G401.6 (cell line): ENCODE data around the gene YIF1A.
A peak's percentile ranks its signal among the peaks of the same experiment; 100 is the strongest.

ENCODE experiments used
- FAIRE-seq: peaks from 2 replicates; lab custom pipeline; 2012; peaks lifted over from hg19 to GRCh38; lab: Jason Lieb, UNC

YIF1A gene

GRCh38 chr11:66288671-66289547 lies at the start of gene YIF1A:
TSS of gene YIF1A (minus strand) at chr11:66289143. CDS start at chr11:66288985, 158 bp downstream.
- FAIRE-seq = peak; percentile 99

- no peak for FAIRE-seq
Measured at GRCh38 chr11:66337103-66337899, 48.4 kb upstream of the YIF1A start.

GRCh38 chr11:66336234-66337102 lies 47.5 kb upstream of the YIF1A start, which contains the start of gene RIN1:
TSS of gene RIN1 (minus strand) at chr11:66336434. CDS start at chr11:66336402, 32 bp downstream.
- peak; percentile 59 for FAIRE-seq

GRCh38 chr11:66335531-66336233 lies 46.7 kb upstream of the YIF1A start:
- peak; percentile 57 for FAIRE-seq

- no peak for FAIRE-seq
Measured at GRCh38 chr11:66334605-66335442, 45.9 kb upstream of the YIF1A start.

- FAIRE-seq = no peak
Measured at GRCh38 chr11:66333896-66334604, 45.1 kb upstream of the YIF1A start.

GRCh38 chr11:66333220-66333877 lies 44.4 kb upstream of the YIF1A start:
- no peak for FAIRE-seq

GRCh38 chr11:66332371-66333219 lies 43.7 kb upstream of the YIF1A start:
- FAIRE-seq = no peak

GRCh38 chr11:66331542-66332370 lies 42.8 kb upstream of the YIF1A start:
- FAIRE-seq = no peak

GRCh38 chr11:66330931-66331330 lies 42.0 kb upstream of the YIF1A start:
- FAIRE-seq = no peak

GRCh38 chr11:66329165-66329673 lies 40.3 kb upstream of the YIF1A start:
- FAIRE-seq = no peak

- peak; percentile 79 for FAIRE-seq
Measured at GRCh38 chr11:66328302-66329144, 39.6 kb upstream of the YIF1A start.

- FAIRE-seq = no peak
Measured at GRCh38 chr11:66328031-66328301, 39.0 kb upstream of the YIF1A start.

- no peak for FAIRE-seq
Measured at GRCh38 chr11:66327171-66328030, 38.5 kb upstream of the YIF1A start.

GRCh38 chr11:66326261-66327111 lies 37.5 kb upstream of the YIF1A start:
- FAIRE-seq = no peak
